Measurements from ENCODE around the gene MIPEP.

The MIPEP gene

DNA sequence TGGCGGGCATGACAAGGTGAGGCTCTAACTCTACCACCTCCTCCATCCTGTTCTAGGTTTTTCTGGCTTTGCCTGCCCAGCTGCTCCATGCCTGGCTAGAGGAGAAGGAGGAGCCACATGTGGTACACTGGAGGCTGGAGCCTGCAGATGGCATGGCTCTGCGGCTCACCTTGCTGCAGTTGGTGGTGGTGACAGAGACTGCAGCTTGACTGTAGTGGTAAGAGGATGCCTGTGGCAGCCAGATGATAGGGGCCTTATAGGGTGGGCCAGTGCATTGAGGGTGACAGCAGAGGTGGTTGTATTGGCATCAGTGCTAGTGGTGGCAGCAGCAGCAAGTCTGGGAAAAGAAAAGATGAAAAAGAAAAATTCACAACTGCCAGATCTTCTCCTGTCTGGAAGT, 172.8 kb downstream of the MIPEP start:
- TF ChIP-seq MYC (IDR thresholded peaks at IDR 0.05; ENCODE audit: low read depth, low read length): no peak
- TF ChIP-seq, protein P1, sequence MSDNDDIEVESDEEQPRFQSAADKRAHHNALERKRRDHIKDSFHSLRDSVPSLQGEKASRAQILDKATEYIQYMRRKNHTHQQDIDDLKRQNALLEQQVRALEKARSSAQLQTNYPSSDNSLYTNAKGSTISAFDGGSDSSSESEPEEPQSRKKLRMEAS (IDR thresholded peaks at IDR 0.05; ENCODE audit: low read depth, low read length): no peak
- no peak for TF ChIP-seq POLR2A (IDR thresholded peaks at IDR 0.05; ENCODE audit: extremely low read depth, insufficient read length)
- TF ChIP-seq CTCF (IDR thresholded peaks at IDR 0.05; ENCODE audit: low read depth, low read length): no peak
- H3K4me3 ChIP-seq (ENCODE audit: low read depth, low read length): no peak overlapping the region
- no peak for DNase-seq (ENCODE audit: low read depth)

DNA sequence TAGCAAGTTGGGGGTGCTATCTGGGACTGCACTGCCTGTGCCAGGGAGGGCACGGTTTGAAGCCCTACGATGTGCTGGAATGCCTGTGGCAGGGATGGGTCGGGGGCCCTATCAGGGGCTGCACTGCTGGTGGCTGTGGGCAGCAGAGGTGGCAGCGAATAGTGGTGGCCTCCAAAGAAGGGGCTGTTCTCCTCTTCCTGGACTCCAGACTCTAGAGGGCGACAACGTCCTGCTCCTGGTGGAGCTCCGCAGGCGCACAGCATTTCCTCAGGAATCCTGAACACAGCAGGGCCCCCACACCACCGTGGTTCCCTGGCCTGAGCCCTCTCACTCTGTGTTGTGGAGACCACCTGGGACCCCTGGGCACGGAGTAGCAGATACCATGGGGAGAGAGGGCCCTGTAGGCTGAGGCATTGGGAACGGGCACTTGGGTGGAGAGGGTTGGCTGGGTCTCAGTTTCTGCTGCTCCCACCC, 173.4 kb downstream of the MIPEP start:
- no peak overlapping the region for H3K4me3 ChIP-seq (ENCODE audit: low read depth, low read length)
- TF ChIP-seq POLR2A (IDR thresholded peaks at IDR 0.05; ENCODE audit: extremely low read depth, insufficient read length) (no peak), MYC (IDR thresholded peaks at IDR 0.05; ENCODE audit: low read depth, low read length) (no peak), CTCF (IDR thresholded peaks at IDR 0.05; ENCODE audit: low read depth, low read length) (no peak)
- TF ChIP-seq, protein P1 (IDR thresholded peaks at IDR 0.05; ENCODE audit: low read depth, low read length): no peak
- DNase-seq (ENCODE audit: low read depth): no peak

GRCh38 chr13:23715092-23715761, 174.0 kb downstream of the MIPEP start:
- H3K4me3 ChIP-seq (ENCODE audit: low read depth, low read length): no peak overlapping the region
- TF ChIP-seq CTCF (IDR thresholded peaks at IDR 0.05; ENCODE audit: low read depth, low read length) (no peak), POLR2A (IDR thresholded peaks at IDR 0.05; ENCODE audit: extremely low read depth, insufficient read length) (no peak), MYC (IDR thresholded peaks at IDR 0.05; ENCODE audit: low read depth, low read length) (no peak)
- TF ChIP-seq, protein P1 (IDR thresholded peaks at IDR 0.05; ENCODE audit: low read depth, low read length): no peak
- no peak for DNase-seq (ENCODE audit: low read depth)

GRCh38 chr13:23714672-23715071, 174.5 kb downstream of the MIPEP start:
- H3K4me3 ChIP-seq (ENCODE audit: low read depth, low read length): no peak overlapping the region
- no peak for DNase-seq (ENCODE audit: low read depth)
- TF ChIP-seq MYC (IDR thresholded peaks at IDR 0.05; ENCODE audit: low read depth, low read length) (no peak), POLR2A (IDR thresholded peaks at IDR 0.05; ENCODE audit: extremely low read depth, insufficient read length) (no peak), CTCF (IDR thresholded peaks at IDR 0.05; ENCODE audit: low read depth, low read length) (no peak)
- TF ChIP-seq, protein P1 (IDR thresholded peaks at IDR 0.05; ENCODE audit: low read depth, low read length): no peak

- DNase-seq (ENCODE audit: low read depth): no peak
- no peak for TF ChIP-seq POLR2A (IDR thresholded peaks at IDR 0.05; ENCODE audit: extremely low read depth, insufficient read length)
- TF ChIP-seq MYC (IDR thresholded peaks at IDR 0.05; ENCODE audit: low read depth, low read length): no peak
- TF ChIP-seq, protein P1 (IDR thresholded peaks at IDR 0.05; ENCODE audit: low read depth, low read length): no peak
- no peak for TF ChIP-seq CTCF (IDR thresholded peaks at IDR 0.05; ENCODE audit: low read depth, low read length)
- H3K4me3 ChIP-seq (ENCODE audit: low read depth, low read length): no peak overlapping the region
These were observed 177.8 kb downstream of the MIPEP start for GRCh38 chr13:23711355-23711754.
